ENCODE data around the gene PAXX.

DNA sequence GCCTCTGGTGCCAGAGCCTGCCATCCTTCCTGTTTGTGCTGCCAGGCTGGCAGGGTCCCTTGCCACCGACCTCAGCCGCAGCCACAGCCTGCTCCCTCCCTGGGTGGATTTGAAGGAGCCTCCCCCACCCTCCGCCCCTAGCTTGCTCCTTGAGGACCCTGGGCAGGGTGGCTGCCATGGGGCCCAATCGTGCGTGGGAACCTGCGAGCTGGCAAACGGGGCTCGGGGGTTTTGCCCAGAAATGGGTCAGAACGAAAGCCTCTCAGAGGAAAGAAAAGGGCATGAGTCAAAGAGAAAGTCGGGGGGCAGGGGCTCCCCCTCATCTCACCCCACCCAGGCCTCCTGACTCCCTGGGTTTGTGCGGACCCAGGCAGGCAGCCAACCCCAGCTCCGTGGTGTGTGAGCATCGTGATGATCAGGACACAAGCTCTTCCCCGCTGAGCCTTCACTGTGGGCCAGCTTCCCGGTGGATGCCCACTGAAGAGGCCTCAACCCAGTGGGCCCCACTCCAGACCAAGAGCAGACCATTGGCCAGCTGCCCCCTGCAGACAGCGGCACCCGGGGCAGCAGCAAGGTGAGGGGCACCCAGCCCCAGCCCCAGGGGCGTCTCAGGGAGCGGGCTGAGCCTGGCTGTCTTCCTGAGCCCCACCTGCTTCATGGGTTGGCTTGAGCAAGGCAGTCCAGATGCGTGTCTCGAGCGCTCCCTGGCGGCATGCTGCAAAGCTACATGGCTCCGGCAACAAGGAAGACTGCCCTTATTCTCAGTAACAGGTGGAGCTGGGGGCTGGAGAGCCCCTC, 42.7 kb downstream of the PAXX start:
- TF ChIP-seq POLR2A (IDR thresholded peaks at IDR 0.05; ENCODE audit: low read length) (no peak), GATA1 (IDR thresholded peaks at IDR 0.05; ENCODE audit: low read depth, low read length) (no peak)
